ENCODE data around the gene CFAP68. TPM values are rescaled to one million over a fixed set of nuclear protein-coding genes. Genes with fewer than 3 reads are reported as not detected.

Gene CFAP68
- total and polyA plus RNA-seq, 8 donors: 14.3 to 26.9 (median 20.4) TPM

DNA sequence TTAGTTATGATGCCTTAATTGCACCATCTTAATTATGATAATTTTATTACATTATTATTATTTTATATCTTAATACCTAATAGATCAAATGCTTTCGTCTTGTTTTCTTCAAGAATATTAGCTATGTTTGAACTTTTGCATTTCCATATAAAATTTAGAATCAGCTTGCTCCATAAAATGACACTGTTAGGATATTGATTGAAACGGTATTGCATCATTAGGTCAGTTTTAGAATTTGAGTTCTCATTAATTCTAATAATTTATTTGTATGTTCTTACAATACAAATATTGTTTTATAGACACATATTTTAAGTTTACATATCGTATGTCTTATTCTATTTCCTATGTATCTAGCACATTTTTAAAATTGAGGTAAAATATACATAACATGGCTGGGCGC is 6.7 kb downstream of the CFAP68 start:
- intact Hi-C loops (cut with DNase I): no loop called here
- Histone ChIP-seq H3K4me1 (no peaks in the 10 kb centered on the region), H3K27ac (no peak overlapping the region), H3K4me3 (no peak overlapping the region), H3K27me3 (no peaks in the 10 kb centered on the region), H3K36me3 (peaks cover 0 to 3% (median 0%) of the 10 kb centered on the region in 3 donors), H3K9me3 (no peaks in the 10 kb centered on the region)
- FAIRE-seq (peak; percentile 57), ATAC-seq (no peak), DNase-seq (no peak)
- TF ChIP-seq, protein P1, sequence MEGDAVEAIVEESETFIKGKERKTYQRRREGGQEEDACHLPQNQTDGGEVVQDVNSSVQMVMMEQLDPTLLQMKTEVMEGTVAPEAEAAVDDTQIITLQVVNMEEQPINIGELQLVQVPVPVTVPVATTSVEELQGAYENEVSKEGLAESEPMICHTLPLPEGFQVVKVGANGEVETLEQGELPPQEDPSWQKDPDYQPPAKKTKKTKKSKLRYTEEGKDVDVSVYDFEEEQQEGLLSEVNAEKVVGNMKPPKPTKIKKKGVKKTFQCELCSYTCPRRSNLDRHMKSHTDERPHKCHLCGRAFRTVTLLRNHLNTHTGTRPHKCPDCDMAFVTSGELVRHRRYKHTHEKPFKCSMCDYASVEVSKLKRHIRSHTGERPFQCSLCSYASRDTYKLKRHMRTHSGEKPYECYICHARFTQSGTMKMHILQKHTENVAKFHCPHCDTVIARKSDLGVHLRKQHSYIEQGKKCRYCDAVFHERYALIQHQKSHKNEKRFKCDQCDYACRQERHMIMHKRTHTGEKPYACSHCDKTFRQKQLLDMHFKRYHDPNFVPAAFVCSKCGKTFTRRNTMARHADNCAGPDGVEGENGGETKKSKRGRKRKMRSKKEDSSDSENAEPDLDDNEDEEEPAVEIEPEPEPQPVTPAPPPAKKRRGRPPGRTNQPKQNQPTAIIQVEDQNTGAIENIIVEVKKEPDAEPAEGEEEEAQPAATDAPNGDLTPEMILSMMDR (IDR thresholded peaks at IDR 0.05): no peak
- 76 to 87% methylated on average over 4 of the region's 4 CpGs for WGBS, 2 donors

DNA sequence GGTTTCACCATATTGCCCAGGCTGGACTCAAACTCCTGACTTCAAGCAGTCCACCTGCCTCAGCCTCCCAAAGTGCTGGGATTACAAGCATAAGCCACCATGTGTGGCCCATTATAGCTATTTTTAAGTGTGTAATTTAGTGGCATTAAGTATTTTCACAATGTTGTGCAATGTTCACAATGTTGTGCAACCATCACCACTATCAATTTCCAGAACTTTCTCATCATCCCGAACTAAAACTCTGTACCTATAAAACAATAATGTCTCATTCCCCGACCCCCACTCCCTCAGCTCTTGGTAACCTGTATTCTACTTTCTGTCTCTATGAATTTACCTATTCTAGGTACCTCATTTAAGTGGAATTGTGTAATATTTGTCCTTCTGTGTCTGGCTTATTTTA is 7.5 kb downstream of the CFAP68 start:
- ATAC-seq (no peak), DNase-seq (no peak), FAIRE-seq (no peak)
- Histone ChIP-seq H3K27ac (no peak overlapping the region), H3K4me1 (no peaks in the 10 kb centered on the region), H3K36me3 (peaks cover 0 to 3% (median 0%) of the 10 kb centered on the region in 3 donors), H3K9me3 (no peaks in the 10 kb centered on the region), H3K27me3 (no peaks in the 10 kb centered on the region), H3K4me3 (no peak overlapping the region)
- TF ChIP-seq, protein P1 (IDR thresholded peaks at IDR 0.05): no peak
- WGBS, 2 donors: 75 to 80% methylated on average over 2 of the region's 2 CpGs
- intact Hi-C loops (cut with DNase I): no loop called here

DNA sequence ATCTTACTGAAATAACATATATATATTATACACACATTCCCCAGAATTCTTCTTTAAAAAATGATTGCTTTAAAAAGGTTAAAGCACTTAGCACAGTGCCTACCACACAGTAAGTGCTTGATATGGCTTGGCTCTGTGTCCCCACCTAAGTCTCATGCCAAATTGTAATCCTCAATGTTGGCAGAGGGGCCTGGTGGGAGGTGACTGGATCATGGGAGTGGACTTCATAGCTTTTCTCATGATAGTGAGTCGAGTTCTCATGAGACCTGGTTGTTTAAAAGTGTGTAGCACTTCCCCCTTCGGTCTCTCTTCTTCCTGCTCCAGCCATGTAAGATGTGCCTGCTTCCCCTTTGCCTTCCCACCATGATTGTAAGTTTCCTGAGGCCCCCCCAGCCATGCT is 26.1 kb downstream of the CFAP68 start:
- no peaks in the 10 kb centered on the region for H3K27me3 ChIP-seq
- FAIRE-seq (no peak), DNase-seq (no peak), ATAC-seq (no peak)
- intact Hi-C loops (cut with DNase I): no loop called here
- 64 to 73% methylated on average over 2 of the region's 2 CpGs for WGBS, 2 donors
- no peaks in the 10 kb centered on the region for H3K9me3 ChIP-seq
- TF ChIP-seq, protein P1 (IDR thresholded peaks at IDR 0.05): no peak
- H3K36me3 ChIP-seq: no peaks in the 10 kb centered on the region
- H3K4me1 ChIP-seq: no peaks in the 10 kb centered on the region
- H3K4me3 ChIP-seq: no peak overlapping the region
- no peak overlapping the region for H3K27ac ChIP-seq

DNA sequence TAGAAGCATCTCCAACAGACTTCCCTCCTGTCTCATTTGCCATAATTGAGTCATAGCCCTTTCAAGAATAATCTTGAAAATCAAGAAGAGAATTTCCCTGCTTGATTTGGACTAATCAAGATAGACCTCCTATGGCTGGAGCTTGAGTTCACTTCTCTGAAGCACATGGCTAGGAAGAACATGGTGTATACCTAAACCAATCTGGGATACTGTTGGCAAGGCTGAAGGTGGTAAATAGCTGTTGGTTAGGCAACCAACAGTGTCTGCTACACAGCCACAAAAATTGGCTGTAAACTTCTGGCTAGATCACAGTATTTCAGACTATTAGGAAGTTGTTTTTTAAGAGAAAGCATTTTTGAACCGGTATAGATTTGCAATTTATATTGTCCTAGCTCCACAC is 27.3 kb downstream of the CFAP68 start:
- TF ChIP-seq, protein P1 (IDR thresholded peaks at IDR 0.05): no peak
- 76 to 85% methylated on average over 1 of the region's 1 CpG for WGBS, 2 donors
- ATAC-seq: no peak
- Histone ChIP-seq H3K4me3 (no peak overlapping the region), H3K27ac (no peak overlapping the region), H3K9me3 (no peaks in the 10 kb centered on the region), H3K36me3 (no peaks in the 10 kb centered on the region), H3K4me1 (peaks cover 8 to 10% (median 10%) of the 10 kb centered on the region in 3 donors), H3K27me3 (no peaks in the 10 kb centered on the region)
- intact Hi-C loops (cut with DNase I): no loop called here
- DNase-seq: no peak
- no peak for FAIRE-seq

DNA sequence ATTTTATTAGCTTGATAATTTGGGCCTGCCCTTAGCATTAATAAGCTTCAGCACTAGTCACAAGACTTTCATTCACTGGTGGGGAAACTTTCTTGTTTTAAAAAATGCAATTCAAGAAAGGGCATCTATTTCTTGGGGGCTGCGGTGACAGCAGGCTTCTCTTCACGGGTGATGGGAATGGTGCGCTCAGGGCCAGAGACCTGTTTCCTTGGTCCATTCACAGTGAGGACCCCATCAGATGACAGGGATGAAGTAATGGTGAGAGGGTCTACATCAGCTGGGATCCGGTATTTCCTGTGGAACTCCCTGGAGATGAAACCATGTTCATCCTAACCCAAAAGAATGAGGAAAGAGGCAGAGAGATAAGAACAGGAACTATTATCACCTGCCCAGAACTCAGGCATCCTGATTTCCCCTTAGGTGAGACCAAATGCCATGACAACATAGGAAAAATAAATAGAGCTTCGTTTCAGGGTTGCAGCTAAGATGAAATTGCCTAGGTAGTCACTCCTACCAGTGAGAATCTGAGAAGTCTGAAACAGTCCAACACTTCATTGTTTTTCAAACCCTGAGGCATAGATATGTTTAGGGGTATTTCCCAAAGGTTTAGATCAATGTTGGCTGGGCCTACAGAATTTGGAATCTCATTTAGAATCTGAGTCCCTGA is 29.4 kb downstream of the CFAP68 start:
- intact Hi-C loops (cut with DNase I): no loop called here
- Histone ChIP-seq H3K4me3 (no peak overlapping the region), H3K9me3 (no peaks in the 10 kb centered on the region), H3K4me1 (peaks cover 15 to 16% (median 16%) of the 10 kb centered on the region in 3 donors), H3K27me3 (no peaks in the 10 kb centered on the region), H3K36me3 (no peaks in the 10 kb centered on the region), H3K27ac (no peak overlapping the region)
- FAIRE-seq: no peak
- WGBS, 2 donors: 77% methylated on average over 5 of the region's 5 CpGs
- ATAC-seq: no peak
- DNase-seq: no peak
- TF ChIP-seq, protein P1 (IDR thresholded peaks at IDR 0.05): no peak

Measured in pancreas (tissue), 10 donors.